Peyer's patch (tissue), 4 donors: Measurements from ENCODE around the gene CHRNA3. TPM values are rescaled to one million over a fixed set of nuclear protein-coding genes. Genes with fewer than 3 reads are reported as not detected.
"Not testable (repeated sequence)": the region's sequence is repeated elsewhere in the genome, so short reads cannot be mapped to it uniquely, and the experiment has no call there.

Experiments
- DNase-seq, 3 donors: peaks; one replicate each; pipeline ENCODE4 v3.0.0-alpha.2; 2017 to 2019
- H3K27ac ChIP-seq, 4 donors: fragments of 200-600 bp; sonication (generic); one replicate each; pipeline ENCODE4 v1.5.1; 2016 to 2019
- H3K27me3 ChIP-seq, 2 donors: fragments of 200-600 bp; sonication (generic); one replicate each; pipeline ENCODE4 v1.5.1; 2019
- H3K36me3 ChIP-seq, 3 donors: fragments of 200-600 bp; sonication (generic); one replicate each; pipeline ENCODE4 v1.5.1; 2016 to 2019
- H3K4me1 ChIP-seq, 4 donors: fragments of 200-600 bp; sonication (generic); one replicate each; pipeline ENCODE4 v1.5.1; 2016 to 2019
- H3K4me3 ChIP-seq, 4 donors: fragments of 200-600 bp; sonication (generic); 1 replicate in 3 of 4; 2 replicates in 1 of 4; pipeline ENCODE4 v1.5.1; 2016 to 2019; ENCODE audit warnings: mild to moderate bottlenecking in 1 of 4
- H3K9me3 ChIP-seq, 4 donors: fragments of 200-600 bp; sonication (generic); one replicate each; pipeline ENCODE4 v1.5.1; 2016 to 2019; ENCODE audit warnings: mild to moderate bottlenecking in 1 of 4
- POLR2A ChIP-seq, 2 donors: fragments of 450-650 bp; IDR thresholded peaks; one replicate each; pipeline ENCODE4 v1.5.1; 2017; ENCODE audit warnings: antibody characterized with exemption in 2 of 2, mild to moderate bottlenecking in 2 of 2, moderate library complexity in 2 of 2
- total RNA-seq, 4 donors: library from RNA; depleted of rRNA; stranded (reverse); fragments of >200 nt; gene quantifications; one replicate each; pipeline ENCODE4 v1.1.0, GENCODE V29; 2016
- TF ChIP-seq, protein P1 (sequence below), 6 experiments: fragments of 450-650 bp in 4 of 6; fragments of 200-600 bp in 2 of 6; sonication (generic) in 1 of 6; IDR thresholded peaks; one replicate each; pipeline ENCODE4 v1.5.1; 2017 to 2019; ENCODE audit warnings: antibody characterized with exemption in 6 of 6, mild to moderate bottlenecking in 3 of 6, moderate library complexity in 1 of 6

Gene CHRNA3
- total RNA-seq, 4 donors from 2014 or later, result 1.2 to 3.7 (median 2.9) TPM; not detected in 1

DNA sequence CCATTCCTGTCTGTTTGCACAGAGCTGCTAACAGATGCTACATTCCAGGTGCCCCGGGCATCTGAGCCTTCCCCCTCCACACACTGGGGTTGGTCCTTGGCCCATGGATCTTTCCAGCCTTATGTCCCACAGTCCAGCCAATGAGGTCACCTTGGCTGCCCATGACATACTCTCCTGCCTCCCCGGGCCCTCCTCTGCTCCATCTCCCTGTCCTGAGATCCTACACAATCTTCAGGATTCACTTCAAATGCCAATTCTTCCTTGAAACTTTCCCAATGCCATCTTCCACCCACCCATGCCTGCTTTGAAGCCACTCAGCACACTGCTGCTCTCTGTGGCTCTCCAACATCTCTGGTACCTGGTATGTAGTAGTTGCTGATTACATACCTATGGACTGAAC, 4.3 kb downstream of the CHRNA3 start:
- H3K4me1 ChIP-seq, result peaks cover 0 to 21% (median 5%) of the 10 kb centered on the region in 4 donors
- H3K36me3 ChIP-seq, result no peaks in the 10 kb centered on the region
- H3K4me3 ChIP-seq, result no peak overlapping the region
- TF ChIP-seq, protein P1, sequence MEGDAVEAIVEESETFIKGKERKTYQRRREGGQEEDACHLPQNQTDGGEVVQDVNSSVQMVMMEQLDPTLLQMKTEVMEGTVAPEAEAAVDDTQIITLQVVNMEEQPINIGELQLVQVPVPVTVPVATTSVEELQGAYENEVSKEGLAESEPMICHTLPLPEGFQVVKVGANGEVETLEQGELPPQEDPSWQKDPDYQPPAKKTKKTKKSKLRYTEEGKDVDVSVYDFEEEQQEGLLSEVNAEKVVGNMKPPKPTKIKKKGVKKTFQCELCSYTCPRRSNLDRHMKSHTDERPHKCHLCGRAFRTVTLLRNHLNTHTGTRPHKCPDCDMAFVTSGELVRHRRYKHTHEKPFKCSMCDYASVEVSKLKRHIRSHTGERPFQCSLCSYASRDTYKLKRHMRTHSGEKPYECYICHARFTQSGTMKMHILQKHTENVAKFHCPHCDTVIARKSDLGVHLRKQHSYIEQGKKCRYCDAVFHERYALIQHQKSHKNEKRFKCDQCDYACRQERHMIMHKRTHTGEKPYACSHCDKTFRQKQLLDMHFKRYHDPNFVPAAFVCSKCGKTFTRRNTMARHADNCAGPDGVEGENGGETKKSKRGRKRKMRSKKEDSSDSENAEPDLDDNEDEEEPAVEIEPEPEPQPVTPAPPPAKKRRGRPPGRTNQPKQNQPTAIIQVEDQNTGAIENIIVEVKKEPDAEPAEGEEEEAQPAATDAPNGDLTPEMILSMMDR (IDR thresholded peaks at IDR 0.05), result no peak
- TF ChIP-seq POLR2A (IDR thresholded peaks at IDR 0.05), result no peak
- no peak overlapping the region for H3K27ac ChIP-seq
- no peaks in the 10 kb centered on the region for H3K9me3 ChIP-seq
- peaks cover 0 to 10% of the 10 kb centered on the region in 2 donors for H3K27me3 ChIP-seq
- DNase-seq, result no peak

DNA sequence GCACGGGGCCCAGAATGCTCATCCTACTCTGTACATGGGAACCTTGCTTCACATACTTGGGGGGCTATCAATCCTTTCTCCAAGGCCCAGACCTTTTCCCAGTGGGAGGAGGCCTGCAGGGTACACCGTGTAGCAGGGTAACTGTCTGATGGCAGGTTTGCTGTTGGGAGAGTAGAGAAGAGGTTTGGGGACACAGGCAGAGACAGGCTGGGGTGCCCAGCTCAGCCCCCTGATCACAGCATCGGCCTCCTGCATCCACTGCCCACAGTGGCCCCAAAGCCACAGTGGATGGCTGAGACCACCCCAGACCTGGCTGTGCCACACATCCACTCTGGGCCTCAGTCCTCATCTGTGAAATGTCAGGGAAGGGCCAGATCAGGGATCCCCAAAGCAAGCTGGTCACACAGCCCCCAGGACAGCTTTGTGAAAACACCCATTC, 5.6 kb downstream of the CHRNA3 start:
- H3K4me3 ChIP-seq, result no peak overlapping the region
- no peak overlapping the region for H3K27ac ChIP-seq
- no peaks in the 10 kb centered on the region for H3K9me3 ChIP-seq
- no peaks in the 10 kb centered on the region for H3K36me3 ChIP-seq
- no peaks in the 10 kb centered on the region for H3K27me3 ChIP-seq
- peak in 1 of 3 donors; percentile 22 for DNase-seq
- H3K4me1 ChIP-seq, result peaks cover 0 to 12% (median under 1%) of the 10 kb centered on the region in 4 donors
- TF ChIP-seq POLR2A (IDR thresholded peaks at IDR 0.05), result no peak
- TF ChIP-seq, protein P1 (IDR thresholded peaks at IDR 0.05), result no peak

GRCh38 chr15:78614021-78614420, 6.8 kb downstream of the CHRNA3 start:
- H3K9me3 ChIP-seq, result no peaks in the 10 kb centered on the region
- TF ChIP-seq, protein P1 (IDR thresholded peaks at IDR 0.05), result no peak
- no peak for TF ChIP-seq POLR2A (IDR thresholded peaks at IDR 0.05)
- H3K36me3 ChIP-seq, result no peaks in the 10 kb centered on the region
- no peak overlapping the region for H3K4me3 ChIP-seq
- no peaks in the 10 kb centered on the region for H3K27me3 ChIP-seq
- H3K4me1 ChIP-seq, result peaks cover 0 to 4% (median 0%) of the 10 kb centered on the region in 4 donors
- no peak for DNase-seq
- H3K27ac ChIP-seq, result no peak overlapping the region

- not testable (repeated sequence) for H3K4me3 ChIP-seq, H3K27me3 ChIP-seq, DNase-seq, H3K36me3 ChIP-seq, H3K27ac ChIP-seq, H3K4me1 ChIP-seq, H3K9me3 ChIP-seq
Measured at GRCh38 chr15:78609551-78609950, 11.2 kb downstream of the CHRNA3 start.

- TF ChIP-seq, protein P1 (IDR thresholded peaks at IDR 0.05), result no peak
- TF ChIP-seq POLR2A (IDR thresholded peaks at IDR 0.05), result no peak
- Histone ChIP-seq H3K4me3 (no peak overlapping the region), H3K27ac (no peak overlapping the region), H3K9me3 (no peaks in the 10 kb centered on the region), H3K36me3 (no peaks in the 10 kb centered on the region), H3K27me3 (no peaks in the 10 kb centered on the region), H3K4me1 (no peaks in the 10 kb centered on the region)
- DNase-seq, result no peak
Measured at GRCh38 chr15:78605680-78606079, 15.1 kb downstream of the CHRNA3 start.

DNA sequence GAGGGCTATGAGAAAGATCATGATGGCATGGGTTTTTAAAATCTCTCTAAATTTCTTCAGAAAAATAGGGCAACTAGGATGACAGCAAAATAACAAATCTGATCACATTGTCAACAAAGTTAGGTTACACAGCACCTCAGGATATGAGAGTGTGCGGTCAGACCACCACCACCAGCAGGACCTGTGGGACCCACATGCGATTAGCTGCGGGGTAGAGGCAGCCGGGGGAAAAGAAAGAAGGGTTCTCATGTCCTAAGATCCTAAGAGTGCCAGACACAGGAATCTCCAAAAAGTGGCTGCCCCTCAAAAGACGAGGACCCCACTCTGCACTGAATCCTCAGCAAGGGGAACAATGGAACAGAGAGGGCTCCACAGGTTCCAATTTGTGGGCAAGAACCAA, 15.6 kb downstream of the CHRNA3 start:
- Histone ChIP-seq H3K4me3 (no peak overlapping the region), H3K9me3 (no peaks in the 10 kb centered on the region), H3K27me3 (no peaks in the 10 kb centered on the region), H3K4me1 (no peaks in the 10 kb centered on the region), H3K27ac (no peak overlapping the region), H3K36me3 (no peaks in the 10 kb centered on the region)
- no peak for DNase-seq
- no peak for TF ChIP-seq POLR2A (IDR thresholded peaks at IDR 0.05)
- TF ChIP-seq, protein P1 (IDR thresholded peaks at IDR 0.05), result no peak
